SK-N-MC (cell line): ENCODE results near the gene PTPN11.

Experiments used
- DNase-seq: peaks from one replicate; pipeline ENCODE4 v3.0.0-alpha.2; 2011; ENCODE audit warnings: low read depth, low spot score
- H3K27ac ChIP-seq: fragments of 200-600 bp; sonication (generic); 2 replicates; pipeline ENCODE4 v1.5.1; 2016; ENCODE audit warnings: mixed run types
- H3K36me3 ChIP-seq: fragments of 200-600 bp; sonication (generic); 2 replicates; pipeline ENCODE4 v1.6.1; 2017; ENCODE audit warnings: antibody characterized with exemption, low read length, mixed read lengths; ENCODE audit not compliant: insufficient read depth
- H3K4me3 ChIP-seq: fragments of 200-600 bp; sonication (generic); 2 replicates; pipeline ENCODE4 v1.5.1; 2016
- H3K9ac ChIP-seq: fragments of 200-600 bp; sonication (generic); 2 replicates; pipeline ENCODE4 v1.8.0; 2017; ENCODE audit warnings: mixed run types, mixed read lengths; ENCODE audit not compliant: insufficient read length
- H3K9me3 ChIP-seq: fragments of 200-600 bp; sonication (generic); 2 replicates; pipeline ENCODE4 v1.6.1; 2017; ENCODE audit warnings: low read depth, mild to moderate bottlenecking, antibody characterized with exemption, low read length, moderate library complexity, mixed read lengths
- EZH2 ChIP-seq: fragments of 200-600 bp; sonication (generic); IDR thresholded peaks from one replicate; pipeline ENCODE4 v1.6.1; 2017; ENCODE audit warnings: antibody characterized with exemption
- FOXP2 ChIP-seq: optimal IDR thresholded peaks from 2 replicates; pipeline ENCODE3; 2011; ENCODE audit warnings: mild to moderate bottlenecking, moderate library complexity; ENCODE audit not compliant: insufficient read depth; ENCODE audit errors: extremely low read length, control extremely low read depth
- POLR2AphosphoS5 ChIP-seq: IDR thresholded peaks from 2 replicates; pipeline ENCODE4 v1.6.1; 2012; ENCODE audit warnings: mild to moderate bottlenecking, low read depth, low read length, borderline replicate concordance

The PTPN11 gene

DNA sequence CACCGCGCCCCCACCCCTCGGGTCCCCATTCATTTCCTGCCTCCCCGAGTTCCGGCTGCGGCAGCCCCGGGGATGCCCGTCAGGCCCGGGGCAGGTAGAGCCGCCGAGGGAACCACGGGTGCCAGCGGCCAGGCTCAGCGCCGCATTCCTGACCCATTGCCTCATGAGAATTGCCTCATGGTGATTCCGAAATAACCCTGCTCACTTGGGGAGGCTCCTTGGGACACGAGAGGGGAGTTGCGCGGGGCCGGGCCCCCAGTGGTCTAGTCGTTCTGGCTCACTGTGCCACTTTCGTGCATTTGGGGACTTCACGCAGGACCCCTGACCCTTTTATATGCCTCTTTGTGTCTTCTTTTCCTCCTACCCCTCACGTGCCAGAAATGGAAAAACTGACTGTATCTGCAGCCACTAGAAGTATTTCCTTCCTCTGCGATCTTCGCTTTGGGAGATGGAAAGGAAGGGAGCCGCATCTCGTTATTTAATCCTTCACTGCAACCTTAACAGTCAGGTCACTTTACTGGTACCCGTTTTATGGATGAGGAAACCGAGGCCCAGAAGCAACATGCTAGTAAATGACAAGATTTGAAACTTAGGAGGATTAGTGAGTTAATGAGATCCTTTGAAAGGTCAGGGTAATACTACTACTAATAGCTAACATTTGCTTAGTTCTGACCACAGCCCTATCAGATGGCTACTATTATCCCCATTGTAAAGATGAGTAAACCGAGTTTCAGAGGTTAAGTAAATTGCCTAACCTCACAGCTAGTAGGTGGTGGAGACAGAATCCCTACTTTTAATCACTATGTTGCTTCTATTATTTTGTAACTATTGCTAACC is 768 bp downstream of the PTPN11 start:
- H3K4me3 ChIP-seq: peak overlapping the region; percentile 100
- peak overlapping the region; percentile 84 for H3K27ac ChIP-seq
- TF ChIP-seq FOXP2: no peak
- no peak for TF ChIP-seq EZH2
- TF ChIP-seq POLR2AphosphoS5: no peak
- peaks cover 6% of the 10 kb centered on the region; the same call in 1 of the 2 replicates for H3K36me3 ChIP-seq
- no peaks in the 10 kb centered on the region for H3K9me3 ChIP-seq
- no peak for DNase-seq
- H3K9ac ChIP-seq: peak overlapping the region; percentile 94

DNA sequence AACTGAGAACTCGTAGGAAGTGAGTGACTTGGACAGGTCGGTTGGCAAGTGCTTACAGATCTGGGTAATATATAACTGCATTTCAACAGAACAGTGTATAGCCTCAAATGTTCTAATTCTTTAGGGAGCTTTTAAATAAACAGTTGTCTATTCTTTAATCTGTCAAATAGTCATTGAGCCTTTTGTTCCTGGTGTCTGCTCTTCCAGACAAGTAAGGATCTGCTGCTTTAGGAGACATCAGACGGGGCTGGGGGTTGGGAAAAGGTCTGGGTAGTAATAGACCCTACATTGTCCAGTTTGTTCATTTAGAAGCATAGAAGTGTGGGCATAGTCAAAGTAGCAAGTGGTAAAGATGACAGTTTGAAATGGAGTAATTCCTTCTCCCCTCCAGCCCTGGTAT is 2.0 kb downstream of the PTPN11 start:
- peak overlapping the region; percentile 100 for H3K4me3 ChIP-seq
- H3K9ac ChIP-seq: no peak overlapping the region
- TF ChIP-seq FOXP2 (no peak), EZH2 (no peak), POLR2AphosphoS5 (no peak)

DNA sequence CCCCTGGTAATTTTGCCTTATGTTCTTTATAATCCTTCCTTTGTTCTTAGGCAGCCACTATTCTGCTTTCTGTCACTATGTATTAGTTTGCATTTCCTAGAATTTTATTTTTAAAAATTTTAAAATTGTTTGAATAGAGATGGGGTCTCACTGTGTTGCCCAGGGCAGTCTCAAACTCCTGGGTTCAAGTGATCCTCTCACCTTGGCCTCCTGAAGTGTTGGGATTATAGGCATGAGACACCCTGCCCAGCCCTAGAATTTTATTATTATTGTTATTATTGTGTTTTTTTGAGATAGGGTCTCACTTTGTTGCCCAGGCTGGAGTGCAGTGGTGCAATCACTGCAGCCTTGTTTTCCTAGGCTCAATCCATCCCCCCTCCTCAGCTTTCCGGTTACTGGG is 2.6 kb downstream of the PTPN11 start:
- H3K4me3 ChIP-seq: no peak overlapping the region

More for the DNA sequence above, 2.0 kb downstream of the PTPN11 start:
- H3K27ac ChIP-seq: 0 out of 2 replicates have a peak overlapping the region, but pooled peaks have one; percentile 26
- DNase-seq: no peak
- H3K9me3 ChIP-seq: no peaks in the 10 kb centered on the region
- peaks cover 8% of the 10 kb centered on the region for H3K36me3 ChIP-seq

DNA sequence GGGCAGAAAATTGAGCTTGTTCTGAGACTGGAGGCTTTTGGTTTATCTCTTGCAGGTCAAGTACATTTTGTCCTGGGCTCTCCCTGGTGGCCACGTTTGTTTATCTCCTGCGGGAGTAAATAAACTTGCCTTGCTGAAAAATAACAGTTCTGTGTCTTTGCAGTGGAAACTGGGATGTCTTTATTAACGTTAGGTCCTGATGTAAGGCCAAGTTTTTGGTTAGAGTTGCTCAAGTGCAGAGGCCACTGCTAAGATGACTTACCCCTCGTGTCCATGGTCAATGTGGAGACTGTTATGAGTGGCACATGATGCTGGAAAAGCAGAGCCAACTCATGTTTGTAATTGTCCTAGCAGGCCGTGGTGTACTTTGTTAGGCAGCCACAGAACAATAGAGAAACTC is 3.8 kb downstream of the PTPN11 start:
- H3K9me3 ChIP-seq: no peaks in the 10 kb centered on the region
- H3K4me3 ChIP-seq: no peak overlapping the region
- H3K27ac ChIP-seq: no peak overlapping the region
- peaks cover 13% of the 10 kb centered on the region for H3K36me3 ChIP-seq
- no peak for DNase-seq
- H3K9ac ChIP-seq: no peak overlapping the region
- TF ChIP-seq FOXP2 (no peak), EZH2 (no peak), POLR2AphosphoS5 (no peak)

More for the DNA sequence above, 2.6 kb downstream of the PTPN11 start:
- Histone ChIP-seq H3K9me3 (no peaks in the 10 kb centered on the region), H3K9ac (no peak overlapping the region), H3K36me3 (peaks cover 13% of the 10 kb centered on the region), H3K27ac (no peak overlapping the region)
- DNase-seq: no peak
- no peak for TF ChIP-seq FOXP2
- no peak for TF ChIP-seq EZH2
- no peak for TF ChIP-seq POLR2AphosphoS5

DNA sequence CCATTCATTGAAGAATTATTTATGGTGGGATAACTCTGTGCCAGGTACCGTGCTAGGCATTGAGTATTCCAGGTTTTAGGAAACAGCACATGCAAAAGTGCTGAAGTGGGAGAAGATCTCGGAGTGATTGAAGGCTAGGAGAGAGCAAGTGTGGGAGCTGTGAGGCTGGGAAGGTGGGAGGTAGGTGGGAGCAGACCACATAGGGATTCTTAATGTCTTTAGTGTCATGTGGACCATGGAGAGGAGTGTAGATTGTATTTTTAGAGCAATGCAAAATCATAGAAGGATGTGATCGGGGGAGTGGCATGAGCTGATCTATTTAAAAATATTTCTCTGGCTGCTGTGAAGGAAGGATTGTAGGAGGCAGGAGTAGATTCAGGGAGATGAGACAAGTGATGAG is 5.4 kb downstream of the PTPN11 start:
- no peak overlapping the region for H3K9ac ChIP-seq
- no peak overlapping the region for H3K4me3 ChIP-seq
- no peak for TF ChIP-seq FOXP2
- TF ChIP-seq EZH2: no peak
- TF ChIP-seq POLR2AphosphoS5: no peak
- DNase-seq: no peak
- no peaks in the 10 kb centered on the region for H3K9me3 ChIP-seq
- peaks cover 13% of the 10 kb centered on the region for H3K36me3 ChIP-seq
- no peak overlapping the region for H3K27ac ChIP-seq

DNA sequence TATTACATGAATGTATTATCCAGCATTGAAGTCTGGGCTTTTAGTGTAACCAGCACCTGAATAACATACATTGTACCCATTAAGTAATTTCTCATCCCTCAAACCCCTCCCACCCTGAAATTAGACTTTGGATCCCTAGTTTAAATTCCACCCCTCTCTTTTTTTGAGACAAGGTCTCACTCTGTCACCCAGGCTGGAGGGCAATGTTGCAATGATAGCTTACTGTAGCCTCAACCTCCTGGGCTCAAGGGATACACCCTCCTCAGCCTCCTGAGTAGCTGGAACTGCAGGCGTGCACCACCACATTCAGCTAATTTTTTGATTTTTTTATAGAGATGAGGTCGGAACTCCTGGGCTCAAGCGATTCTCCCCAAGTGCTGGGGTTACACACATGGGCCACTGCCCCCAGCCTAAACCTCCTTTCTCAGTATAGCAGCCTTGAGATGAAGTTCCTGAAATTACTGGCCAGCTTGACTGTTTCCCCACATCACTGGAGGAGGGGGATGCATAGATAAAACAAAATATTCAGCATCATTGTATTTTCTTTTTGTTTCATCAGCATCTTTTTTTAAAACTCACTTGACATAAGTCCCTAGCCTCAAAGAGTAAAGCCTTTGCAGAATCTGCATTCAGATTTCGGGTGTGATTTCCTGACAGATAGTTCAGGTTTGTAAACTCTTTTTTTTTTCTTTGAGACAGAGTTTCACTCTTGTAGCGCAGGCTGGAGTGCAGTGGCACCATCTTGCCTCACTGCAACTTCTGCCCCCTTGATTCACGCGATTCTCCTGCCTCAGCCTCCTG is 7.0 kb downstream of the PTPN11 start:
- Histone ChIP-seq H3K4me3 (no peak overlapping the region), H3K27ac (no peak overlapping the region), H3K36me3 (peaks cover 16% of the 10 kb centered on the region), H3K9me3 (no peaks in the 10 kb centered on the region), H3K9ac (no peak overlapping the region)
- no peak for DNase-seq
- TF ChIP-seq EZH2 (no peak), FOXP2 (no peak), POLR2AphosphoS5 (no peak)

DNA sequence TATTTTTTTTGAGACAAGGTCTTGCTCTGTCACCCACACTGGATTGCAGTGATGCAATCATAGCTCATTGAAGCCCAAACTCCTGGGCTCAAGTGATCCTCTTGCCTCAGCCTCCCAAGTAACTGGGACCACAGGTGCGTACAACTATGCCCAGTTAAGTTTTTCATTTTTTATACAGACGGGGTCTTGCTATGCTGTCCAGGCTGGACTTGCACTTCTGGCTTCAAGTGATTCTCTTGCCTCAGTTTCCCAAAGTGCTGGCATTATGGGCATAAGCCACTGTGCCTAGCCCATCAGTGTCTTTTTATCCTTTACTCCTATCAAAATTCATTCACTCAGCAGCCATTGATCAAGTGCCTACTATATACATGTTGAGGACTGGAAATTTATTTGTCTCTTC is 9.0 kb downstream of the PTPN11 start:
- H3K9ac ChIP-seq: no peak overlapping the region
- peaks cover 14% of the 10 kb centered on the region for H3K36me3 ChIP-seq
- no peaks in the 10 kb centered on the region for H3K9me3 ChIP-seq
- no peak overlapping the region for H3K4me3 ChIP-seq
- no peak for DNase-seq
- TF ChIP-seq POLR2AphosphoS5: no peak
- TF ChIP-seq EZH2: no peak
- TF ChIP-seq FOXP2: no peak
- no peak overlapping the region for H3K27ac ChIP-seq

DNA sequence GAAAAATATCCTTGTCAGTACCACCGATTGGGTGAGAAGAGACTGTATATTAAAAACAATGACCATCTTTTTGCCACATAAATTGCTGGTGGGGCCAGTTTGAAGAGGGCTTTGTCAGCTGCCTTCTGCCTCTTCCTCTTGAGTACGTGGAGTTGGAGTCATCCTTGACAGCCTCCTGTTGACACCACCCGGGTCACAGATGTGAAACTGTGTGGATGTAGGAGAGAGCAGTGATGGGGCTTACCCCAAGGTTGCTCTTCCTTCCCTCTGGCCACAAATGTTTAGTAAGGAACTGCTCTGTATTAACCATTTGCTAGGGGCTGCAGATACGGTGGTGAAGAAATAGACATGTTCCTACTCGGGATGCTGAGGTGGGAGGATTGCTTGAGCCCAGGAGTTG is 12.2 kb downstream of the PTPN11 start:
- no peak overlapping the region for H3K4me3 ChIP-seq
- H3K36me3 ChIP-seq: peaks cover 11% of the 10 kb centered on the region
- no peak for TF ChIP-seq FOXP2
- TF ChIP-seq EZH2: no peak
- TF ChIP-seq POLR2AphosphoS5: no peak
- DNase-seq: no peak
- no peaks in the 10 kb centered on the region for H3K9me3 ChIP-seq
- H3K9ac ChIP-seq: no peak overlapping the region
- H3K27ac ChIP-seq: no peak overlapping the region
